GM18873 (cell line): ENCODE data around the gene TNFSF8.

ENCODE experiments used
- ATAC-seq: cut with Tn5 transposase; IDR thresholded peaks from one replicate; pipeline ENCODE4 v1.9.1; 2021; ENCODE audit warnings: mild to moderate bottlenecking, moderate library complexity, moderate number of reproducible peaks; ENCODE audit not compliant: unreplicated experiment, low FRiP score

TNFSF8 gene

DNA sequence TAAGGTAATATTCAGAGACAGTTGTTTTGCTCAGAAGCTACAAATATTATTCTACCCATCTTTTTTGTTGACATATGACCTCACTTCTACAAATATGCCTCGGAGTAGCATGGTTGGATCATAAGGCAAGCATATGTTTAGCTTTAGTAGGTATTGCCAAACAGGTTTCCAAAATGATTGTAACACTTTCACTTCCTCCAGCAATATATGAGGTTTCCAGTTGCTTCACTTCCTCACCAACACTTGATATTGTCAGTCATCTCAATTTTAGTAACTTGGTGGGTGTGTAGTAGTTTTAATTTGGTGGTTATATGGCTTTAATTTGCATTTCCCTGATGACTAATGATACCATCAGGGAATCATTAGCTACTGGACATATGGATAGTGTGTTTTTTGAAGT, 46.7 kb downstream of the TNFSF8 start:
- ATAC-seq: no peak

GRCh38 chr9:114880291-114880745, 50.1 kb downstream of the TNFSF8 start:
- ATAC-seq: no peak

DNA sequence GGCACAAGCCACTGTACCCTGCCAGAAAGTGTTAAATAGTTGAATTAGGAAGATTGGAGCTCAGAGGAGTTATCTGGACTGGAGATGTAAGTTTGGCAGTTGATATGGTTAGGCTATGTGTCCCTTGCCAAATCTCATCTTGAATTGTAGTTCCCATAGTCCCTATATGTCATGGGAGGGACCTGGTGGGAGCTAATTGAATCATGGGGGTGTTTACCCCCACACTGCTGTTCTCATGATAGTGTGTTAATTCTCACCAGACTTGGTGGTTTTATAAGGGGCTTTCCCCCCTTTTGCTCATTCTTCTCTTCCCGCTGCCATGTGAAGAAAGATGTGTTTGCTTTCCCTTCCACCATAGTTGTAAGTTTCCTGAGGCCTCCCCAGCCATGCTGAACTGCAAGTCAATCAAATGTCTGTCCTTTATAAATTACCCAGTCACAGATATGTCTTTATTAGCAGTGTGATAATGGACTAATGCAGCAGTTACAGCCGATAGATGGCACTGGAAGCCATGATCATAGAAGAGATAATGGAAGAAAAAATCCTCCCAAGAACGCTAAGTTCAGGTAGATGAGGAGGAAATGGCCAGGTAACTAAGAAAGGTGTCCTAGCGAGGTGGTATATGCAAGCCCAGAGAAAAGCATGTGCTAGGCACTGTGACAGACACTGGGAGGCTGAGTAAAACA, 51.4 kb downstream of the TNFSF8 start:
- no peak for ATAC-seq

GRCh38 chr9:114869845-114870244, 60.5 kb downstream of the TNFSF8 start:
- no peak for ATAC-seq

GRCh38 chr9:114869378-114869777, 61.0 kb downstream of the TNFSF8 start:
- ATAC-seq: no peak

DNA sequence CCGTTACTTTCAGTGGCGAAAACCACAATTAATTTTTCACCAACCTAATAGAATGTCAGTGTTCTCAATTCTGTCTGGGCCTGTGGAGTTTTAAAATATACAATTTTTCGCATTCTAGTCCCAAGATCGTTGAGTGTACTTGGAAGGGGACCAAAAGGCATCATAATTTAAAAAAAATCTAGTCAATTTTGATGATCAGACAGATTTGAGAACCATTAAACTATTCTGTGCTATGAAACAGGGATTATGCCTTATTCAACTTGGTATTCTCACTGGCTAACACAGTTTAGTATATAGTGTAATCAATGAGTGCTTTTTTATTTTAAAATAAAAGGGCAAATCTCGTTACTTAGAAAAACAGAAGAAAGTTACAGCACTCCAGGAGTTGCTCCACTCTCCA, 63.1 kb downstream of the TNFSF8 start:
- no peak for ATAC-seq

DNA sequence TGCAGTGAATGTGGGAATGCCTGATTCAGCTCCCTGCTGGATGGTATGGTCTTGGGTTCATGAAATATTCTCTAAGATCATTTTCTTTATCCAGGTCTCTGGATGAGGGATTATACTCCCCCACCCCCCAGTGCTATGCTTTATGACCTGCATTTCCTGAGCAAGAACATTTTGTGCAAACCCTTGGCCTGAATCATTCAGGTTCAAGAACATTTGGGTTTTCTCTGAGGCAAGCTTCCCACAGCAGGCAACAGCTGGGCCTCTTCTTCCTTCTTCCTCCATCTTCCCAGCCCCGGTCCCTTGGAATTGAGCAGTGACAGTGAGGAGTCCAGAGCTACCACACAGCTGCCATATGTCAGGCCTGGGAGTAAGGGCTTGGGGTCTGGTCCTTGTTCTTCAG, 65.9 kb downstream of the TNFSF8 start:
- ATAC-seq: no peak

GRCh38 chr9:114861922-114862605, 68.3 kb downstream of the TNFSF8 start:
- ATAC-seq: no peak

DNA sequence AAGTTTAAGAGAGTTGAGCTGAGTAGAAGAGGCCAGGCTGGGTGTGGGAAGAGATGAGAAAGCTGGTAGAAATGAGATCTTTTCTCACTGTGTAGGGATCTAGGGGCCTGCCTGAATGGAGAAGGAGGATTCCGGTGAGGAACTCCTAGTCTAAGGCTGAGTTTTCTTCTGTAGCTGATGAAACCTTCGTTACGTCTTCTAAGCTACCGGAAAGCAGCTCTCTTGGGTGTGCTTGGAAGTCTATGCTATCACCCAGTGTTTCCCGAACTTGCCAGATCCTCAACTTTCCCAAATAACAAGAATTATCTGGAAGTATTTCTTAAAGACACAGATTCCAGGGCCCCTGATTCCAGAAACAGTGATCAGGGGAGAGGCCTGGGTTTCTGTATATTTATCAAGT, 69.1 kb downstream of the TNFSF8 start:
- no peak for ATAC-seq

DNA sequence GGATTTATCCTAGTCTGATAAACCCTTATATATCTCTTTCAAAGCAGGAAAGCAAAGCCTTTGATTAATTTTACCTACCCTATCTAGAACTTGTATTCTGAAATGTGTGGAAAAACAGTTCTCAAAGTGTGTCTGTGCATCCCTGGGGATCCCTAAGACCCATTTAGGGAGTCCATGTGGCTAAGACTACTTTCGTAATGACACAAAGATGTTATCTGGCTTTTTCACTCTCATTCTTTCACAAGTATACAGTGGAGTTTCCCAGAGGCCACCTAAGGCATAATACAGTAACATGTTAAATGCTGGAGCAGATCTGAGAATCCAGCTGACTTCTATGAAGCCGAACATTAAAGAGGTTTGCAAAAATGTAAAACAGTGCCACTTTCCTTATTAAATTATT, 70.2 kb downstream of the TNFSF8 start:
- no peak for ATAC-seq

- ATAC-seq: no peak
Observed at GRCh38 chr9:114856942-114857315, 73.5 kb downstream of the TNFSF8 start.

DNA sequence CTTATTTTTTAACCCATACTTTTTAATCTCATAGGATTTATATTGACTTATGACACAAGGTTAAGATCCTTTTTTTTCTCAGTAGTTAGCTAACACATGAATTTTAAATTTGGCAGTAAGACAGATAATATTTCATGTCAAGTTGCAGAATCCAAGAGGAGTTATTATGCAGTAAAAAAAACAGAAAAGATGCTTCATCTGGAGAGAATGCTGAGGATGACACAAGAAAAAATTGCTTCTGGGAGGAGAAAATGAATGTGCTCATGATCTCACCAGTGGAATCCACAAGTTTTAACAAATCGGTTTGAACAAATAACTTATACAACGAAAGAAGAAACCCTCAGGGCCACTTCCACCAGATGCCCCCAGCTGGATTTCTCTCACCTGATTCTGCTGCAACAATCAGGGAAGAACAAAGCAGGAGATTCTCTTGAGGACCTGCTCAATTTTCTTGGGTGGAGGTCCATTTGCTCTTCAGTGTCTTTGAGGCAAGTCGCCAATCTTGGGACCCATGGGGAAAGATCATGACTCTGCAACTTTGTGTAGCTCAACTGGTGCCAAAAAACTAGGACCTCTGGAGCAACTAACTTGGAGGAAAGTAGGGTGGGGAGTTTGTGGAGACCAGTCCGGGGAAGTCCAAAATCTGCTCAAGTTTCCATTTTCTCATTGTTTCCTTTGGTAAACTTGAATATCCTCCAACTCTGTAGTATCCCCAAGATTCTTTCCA, 74.0 kb downstream of the TNFSF8 start:
- ATAC-seq: no peak

DNA sequence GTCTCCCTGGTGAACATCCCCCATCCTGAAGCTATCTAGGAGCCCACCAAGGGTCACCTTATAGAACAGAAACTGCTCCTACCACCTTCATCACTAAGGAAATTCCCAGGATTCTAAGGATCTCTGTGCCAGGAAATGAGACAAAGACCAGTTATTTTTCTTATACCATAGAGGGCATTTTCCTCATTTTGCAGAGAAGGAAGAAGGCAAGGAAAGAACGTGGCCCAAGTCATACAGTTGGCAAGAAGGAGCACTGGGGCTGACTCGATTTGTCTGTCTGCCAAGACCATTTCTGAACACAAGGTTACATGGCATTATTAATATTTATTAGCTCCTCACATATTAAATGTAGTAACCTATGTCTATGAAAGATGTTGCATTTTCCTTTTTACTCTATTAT, 74.9 kb downstream of the TNFSF8 start:
- ATAC-seq: no peak

- no peak for ATAC-seq
Observed at GRCh38 chr9:114854736-114855355, 75.5 kb downstream of the TNFSF8 start.

DNA sequence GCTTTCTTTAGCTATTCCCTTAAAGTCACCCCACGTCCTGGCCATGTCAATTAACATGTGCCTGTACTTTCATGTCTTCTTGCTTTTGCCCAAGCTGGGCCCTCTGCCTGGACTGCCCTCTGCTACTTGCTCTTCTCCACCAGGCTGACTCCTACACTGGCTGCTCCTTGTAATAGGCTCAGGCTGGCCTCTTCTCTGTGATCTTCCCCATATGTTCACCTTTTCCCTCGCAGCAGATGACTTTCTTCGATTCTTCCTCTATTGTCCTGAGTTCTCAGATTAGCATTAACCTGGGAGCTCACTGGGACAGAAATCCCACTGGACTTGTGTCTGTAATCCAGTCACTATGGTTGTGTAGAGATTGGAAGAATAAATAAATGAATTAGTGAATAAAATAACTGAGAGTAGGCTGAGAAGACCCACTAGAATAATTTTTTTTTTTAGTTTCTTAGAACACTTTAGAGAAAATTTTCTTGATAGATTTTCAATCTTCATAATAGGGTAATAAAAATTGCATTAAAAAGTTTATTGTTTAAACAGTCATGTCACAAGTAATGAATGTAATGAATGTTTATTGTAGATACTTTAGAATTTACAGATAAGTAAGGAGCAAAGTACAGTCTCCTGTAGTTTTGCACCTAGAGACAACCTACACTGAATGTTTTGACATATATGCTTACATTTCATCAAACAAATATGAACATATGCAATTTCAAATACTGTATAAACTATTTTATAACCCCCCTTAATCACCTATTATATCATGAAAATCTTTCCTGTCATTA, 77.1 kb downstream of the TNFSF8 start:
- ATAC-seq: no peak

GRCh38 chr9:114852050-114852594, 78.3 kb downstream of the TNFSF8 start:
- ATAC-seq: no peak

DNA sequence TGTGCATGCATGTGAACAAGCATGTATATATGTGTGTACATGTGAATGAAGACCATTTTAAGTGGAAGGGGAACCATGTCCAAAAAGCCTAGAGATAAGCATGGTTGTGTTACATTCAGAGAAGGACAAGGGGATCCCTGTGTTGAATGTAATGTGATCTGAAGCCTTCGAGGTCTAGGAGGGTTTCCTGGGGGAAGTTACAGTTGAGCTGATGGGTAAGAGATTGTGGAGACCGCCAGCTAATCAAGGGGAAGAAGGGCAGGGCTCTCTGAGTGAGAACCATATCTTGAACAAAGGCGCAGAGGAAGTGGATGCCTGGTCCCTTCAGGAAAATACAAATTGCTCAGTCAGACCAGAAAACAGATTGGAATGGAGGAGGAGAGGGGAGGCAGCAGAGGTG, 79.1 kb downstream of the TNFSF8 start:
- ATAC-seq: no peak
